Activated T-cell treated with anti-CD3 and anti-CD28 coated beads for 24 hours (primary cell): ENCODE results near the gene AKAP1.

Experiments
- DNase-seq: peaks from one replicate; pipeline ENCODE4 v3.0.0-alpha.2; 2020; ENCODE audit warnings: low read depth

The AKAP1 gene

GRCh38 chr17:57106836-57107497, 21.9 kb downstream of the AKAP1 start:
- no peak for DNase-seq

GRCh38 chr17:57107498-57108101, 22.6 kb downstream of the AKAP1 start:
- DNase-seq = no peak

GRCh38 chr17:57108671-57109392, 23.8 kb downstream of the AKAP1 start:
- DNase-seq = no peak

GRCh38 chr17:57109393-57110151, 24.5 kb downstream of the AKAP1 start:
- no peak for DNase-seq

- DNase-seq = no peak
Observed at GRCh38 chr17:57110152-57110542, 25.1 kb downstream of the AKAP1 start.

GRCh38 chr17:57110579-57111325, 25.7 kb downstream of the AKAP1 start:
- no peak for DNase-seq

- DNase-seq = no peak
Observed at GRCh38 chr17:57111386-57111785, 26.3 kb downstream of the AKAP1 start.

- DNase-seq = no peak
Observed at GRCh38 chr17:57113011-57113410, 28.0 kb downstream of the AKAP1 start.

GRCh38 chr17:57113656-57114055, 28.6 kb downstream of the AKAP1 start:
- no peak for DNase-seq

GRCh38 chr17:57114085-57114673, 29.1 kb downstream of the AKAP1 start:
- DNase-seq = peak; percentile 40

GRCh38 chr17:57115377-57115776, 30.3 kb downstream of the AKAP1 start:
- DNase-seq = no peak

GRCh38 chr17:57115916-57116315, 30.9 kb downstream of the AKAP1 start:
- DNase-seq = no peak

- no peak for DNase-seq
Observed at GRCh38 chr17:57117798-57118197, 32.8 kb downstream of the AKAP1 start.

- DNase-seq = no peak
Observed at GRCh38 chr17:57120814-57121213, 35.8 kb downstream of the AKAP1 start.

GRCh38 chr17:57121308-57122042, 36.4 kb downstream of the AKAP1 start:
- DNase-seq = no peak

GRCh38 chr17:57124053-57124452, 39.0 kb downstream of the AKAP1 start:
- no peak for DNase-seq

GRCh38 chr17:57125406-57125805, 40.4 kb downstream of the AKAP1 start:
- DNase-seq = no peak

GRCh38 chr17:57125866-57126265, 40.8 kb downstream of the AKAP1 start:
- DNase-seq = no peak

GRCh38 chr17:57130708-57131461, 45.8 kb downstream of the AKAP1 start:
- DNase-seq = peak; percentile 74

- DNase-seq = no peak
Observed at GRCh38 chr17:57132663-57133062, 47.6 kb downstream of the AKAP1 start.
